ENCODE data around the gene AHRR.

GRCh38 chr5:465591-466403 lies 144.3 kb downstream of the AHRR start:
- TF ChIP-seq POLR2A (IDR thresholded peaks at IDR 0.05) (no peak), CTCF (IDR thresholded peaks at IDR 0.05) (no peak)
